ENCODE data around the gene ZCCHC3. TPM values are rescaled to one million over a fixed set of nuclear protein-coding genes. Genes with fewer than 3 reads are reported as not detected.
A peak's percentile ranks its signal among the peaks of the same experiment; 100 is the strongest.

The ZCCHC3 gene
- total RNA-seq, 2 donors from 2014 or later = 16.3 to 27.0 TPM

DNA sequence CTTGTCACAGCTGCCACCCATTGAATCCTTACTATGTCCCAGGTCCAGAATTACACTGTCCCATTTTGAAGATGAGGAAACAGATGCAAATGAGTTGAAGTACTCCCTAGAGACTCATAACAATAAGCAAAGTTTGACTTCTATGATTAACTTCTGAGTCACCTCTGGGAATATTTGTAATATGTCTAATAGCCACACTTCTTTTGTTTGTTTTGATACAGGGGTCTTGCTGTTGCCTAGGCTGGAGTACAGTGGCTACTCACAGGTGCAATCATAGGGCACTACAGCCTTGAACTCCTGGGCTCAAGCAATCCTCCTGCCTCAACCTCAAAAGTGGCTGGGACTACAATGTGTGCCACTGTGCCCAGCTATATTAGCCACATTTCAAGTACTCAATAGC lies 16.6 kb downstream of the ZCCHC3 start:
- H3K9me3 ChIP-seq = no peaks in the 10 kb centered on the region
- H3K27ac ChIP-seq = no peak overlapping the region
- TF ChIP-seq POLR2A (IDR thresholded peaks at IDR 0.05) (no peak), POLR2AphosphoS5 (IDR thresholded peaks at IDR 0.05) (no peak)
- TF ChIP-seq, protein P1, sequence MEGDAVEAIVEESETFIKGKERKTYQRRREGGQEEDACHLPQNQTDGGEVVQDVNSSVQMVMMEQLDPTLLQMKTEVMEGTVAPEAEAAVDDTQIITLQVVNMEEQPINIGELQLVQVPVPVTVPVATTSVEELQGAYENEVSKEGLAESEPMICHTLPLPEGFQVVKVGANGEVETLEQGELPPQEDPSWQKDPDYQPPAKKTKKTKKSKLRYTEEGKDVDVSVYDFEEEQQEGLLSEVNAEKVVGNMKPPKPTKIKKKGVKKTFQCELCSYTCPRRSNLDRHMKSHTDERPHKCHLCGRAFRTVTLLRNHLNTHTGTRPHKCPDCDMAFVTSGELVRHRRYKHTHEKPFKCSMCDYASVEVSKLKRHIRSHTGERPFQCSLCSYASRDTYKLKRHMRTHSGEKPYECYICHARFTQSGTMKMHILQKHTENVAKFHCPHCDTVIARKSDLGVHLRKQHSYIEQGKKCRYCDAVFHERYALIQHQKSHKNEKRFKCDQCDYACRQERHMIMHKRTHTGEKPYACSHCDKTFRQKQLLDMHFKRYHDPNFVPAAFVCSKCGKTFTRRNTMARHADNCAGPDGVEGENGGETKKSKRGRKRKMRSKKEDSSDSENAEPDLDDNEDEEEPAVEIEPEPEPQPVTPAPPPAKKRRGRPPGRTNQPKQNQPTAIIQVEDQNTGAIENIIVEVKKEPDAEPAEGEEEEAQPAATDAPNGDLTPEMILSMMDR (IDR thresholded peaks at IDR 0.05) = no peak
- intact Hi-C loops (cut with DNase I) = no loop called here
- DNase-seq (ENCODE audit: low spot score) = no peak
- no peak overlapping the region for H3K4me3 ChIP-seq
- no peaks in the 10 kb centered on the region for H3K27me3 ChIP-seq (replicated peaks; ENCODE audit: insufficient read depth)
- H3K4me1 ChIP-seq (replicated peaks) = no peaks in the 10 kb centered on the region
- no peaks in the 10 kb centered on the region for H3K36me3 ChIP-seq

DNA sequence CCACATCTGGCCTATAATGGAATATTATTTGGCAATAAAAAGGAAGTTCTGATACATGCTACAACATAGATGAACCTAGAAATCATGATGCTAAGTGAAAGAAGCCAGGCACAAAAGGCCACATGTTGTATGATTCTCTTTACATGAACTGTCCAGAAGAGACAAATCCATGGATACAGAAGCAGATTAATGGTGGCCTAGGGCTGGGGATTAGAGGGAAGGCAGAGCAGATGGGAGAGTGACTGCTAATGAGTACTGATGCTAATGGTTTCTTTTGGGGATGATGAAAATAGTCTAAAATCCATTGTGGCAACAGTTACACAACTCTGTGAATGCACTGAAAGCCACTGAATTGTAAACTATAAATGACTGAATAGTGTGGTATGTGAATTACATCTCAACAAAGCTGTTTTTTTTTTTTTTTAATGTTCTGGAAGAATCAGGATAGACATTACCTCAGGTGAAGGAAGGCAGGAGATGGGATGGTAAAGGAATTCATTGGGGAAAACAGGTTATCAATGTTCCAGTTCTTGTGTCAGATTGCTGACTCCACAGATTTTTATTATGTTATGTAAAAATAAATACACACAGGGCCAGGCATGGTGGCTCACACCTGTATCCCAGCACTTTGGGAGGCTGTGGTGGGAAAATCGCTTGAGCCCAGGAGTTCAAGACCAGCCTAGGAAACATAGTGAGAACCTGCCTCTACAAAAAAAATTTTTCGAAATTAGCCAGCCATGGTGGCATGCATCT lies 19.1 kb downstream of the ZCCHC3 start:
- DNase-seq (ENCODE audit: low spot score) = no peak
- Histone ChIP-seq H3K9me3 (no peaks in the 10 kb centered on the region), H3K36me3 (no peaks in the 10 kb centered on the region), H3K4me3 (no peak overlapping the region), H3K4me1 (replicated peaks) (no peaks in the 10 kb centered on the region), H3K27ac (no peak overlapping the region), H3K27me3 (replicated peaks; ENCODE audit: insufficient read depth) (no peaks in the 10 kb centered on the region)
- WGBS = 100% methylated on average over 2 of the region's 2 CpGs
- TF ChIP-seq, protein P1 (IDR thresholded peaks at IDR 0.05) = no peak
- TF ChIP-seq POLR2AphosphoS5 (IDR thresholded peaks at IDR 0.05) (no peak), POLR2A (IDR thresholded peaks at IDR 0.05) (no peak)
- intact Hi-C loops (cut with DNase I) = no loop called here

DNA sequence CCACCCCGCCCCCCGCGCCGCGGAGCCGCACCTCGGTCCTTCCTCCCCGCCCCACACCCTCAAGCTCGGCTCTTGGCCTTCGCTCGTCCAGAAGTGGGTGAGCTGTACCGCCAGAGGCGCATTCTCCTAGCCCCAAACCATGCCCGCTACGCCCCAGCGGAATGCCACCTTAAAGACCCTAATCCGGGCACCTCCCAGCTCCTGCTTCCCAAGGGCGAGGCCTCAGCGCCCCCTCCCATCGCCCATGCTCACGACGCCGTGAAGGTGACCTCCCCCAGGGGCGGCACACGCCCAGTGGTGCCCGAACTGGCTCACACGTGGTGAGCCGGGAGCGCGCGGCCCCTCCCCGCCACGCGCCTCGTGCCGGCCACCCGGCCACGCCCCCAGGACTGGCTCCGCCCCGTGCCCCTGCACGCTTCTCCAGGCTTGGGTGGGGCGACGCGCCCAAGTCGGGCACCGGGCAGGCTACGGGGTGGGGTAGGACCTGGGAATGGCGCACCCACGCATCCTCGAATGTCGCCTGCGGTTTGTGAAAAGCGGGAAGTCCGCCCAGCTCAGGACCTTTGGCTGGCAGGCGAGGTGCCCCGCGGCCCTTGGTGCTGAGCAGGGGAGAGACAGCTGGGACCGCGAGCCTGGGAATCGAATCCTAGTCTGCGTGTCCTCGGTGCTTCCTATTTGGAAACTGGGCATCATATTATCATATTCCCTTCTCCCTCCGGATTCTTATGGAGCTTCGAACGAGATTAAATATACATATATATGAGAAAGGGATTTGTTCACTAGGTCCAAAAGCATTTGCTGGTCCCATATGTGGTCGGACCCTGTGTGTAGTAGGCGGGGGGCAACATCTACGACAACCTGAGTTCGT lies 27.0 kb downstream of the ZCCHC3 start:
- H3K36me3 ChIP-seq = no peaks in the 10 kb centered on the region
- H3K9me3 ChIP-seq = no peaks in the 10 kb centered on the region
- TF ChIP-seq POLR2A (IDR thresholded peaks at IDR 0.05) = peak; percentile 74
- peak; percentile 60 for TF ChIP-seq POLR2AphosphoS5 (IDR thresholded peaks at IDR 0.05)
- TF ChIP-seq, protein P1 (IDR thresholded peaks at IDR 0.05) = peak in 2 of 4 experiments; percentile 30 to 33
- WGBS = under 1% methylated on average over 60 of the region's 69 CpGs
- H3K27ac ChIP-seq = peak overlapping the region; percentile 93 to 97
- H3K27me3 ChIP-seq (replicated peaks; ENCODE audit: insufficient read depth) = no peaks in the 10 kb centered on the region
- H3K4me1 ChIP-seq (replicated peaks) = peaks cover 4% of the 10 kb centered on the region
- H3K4me3 ChIP-seq = peak overlapping the region; percentile 69 to 76
- peak; percentile 86 for DNase-seq (ENCODE audit: low spot score)
- intact Hi-C loops (cut with DNase I) = loop anchor here (2.0 kb wide), 1 partner anchor 28 kb away; the partner anchor contains the start of gene ZCCHC3

DNA sequence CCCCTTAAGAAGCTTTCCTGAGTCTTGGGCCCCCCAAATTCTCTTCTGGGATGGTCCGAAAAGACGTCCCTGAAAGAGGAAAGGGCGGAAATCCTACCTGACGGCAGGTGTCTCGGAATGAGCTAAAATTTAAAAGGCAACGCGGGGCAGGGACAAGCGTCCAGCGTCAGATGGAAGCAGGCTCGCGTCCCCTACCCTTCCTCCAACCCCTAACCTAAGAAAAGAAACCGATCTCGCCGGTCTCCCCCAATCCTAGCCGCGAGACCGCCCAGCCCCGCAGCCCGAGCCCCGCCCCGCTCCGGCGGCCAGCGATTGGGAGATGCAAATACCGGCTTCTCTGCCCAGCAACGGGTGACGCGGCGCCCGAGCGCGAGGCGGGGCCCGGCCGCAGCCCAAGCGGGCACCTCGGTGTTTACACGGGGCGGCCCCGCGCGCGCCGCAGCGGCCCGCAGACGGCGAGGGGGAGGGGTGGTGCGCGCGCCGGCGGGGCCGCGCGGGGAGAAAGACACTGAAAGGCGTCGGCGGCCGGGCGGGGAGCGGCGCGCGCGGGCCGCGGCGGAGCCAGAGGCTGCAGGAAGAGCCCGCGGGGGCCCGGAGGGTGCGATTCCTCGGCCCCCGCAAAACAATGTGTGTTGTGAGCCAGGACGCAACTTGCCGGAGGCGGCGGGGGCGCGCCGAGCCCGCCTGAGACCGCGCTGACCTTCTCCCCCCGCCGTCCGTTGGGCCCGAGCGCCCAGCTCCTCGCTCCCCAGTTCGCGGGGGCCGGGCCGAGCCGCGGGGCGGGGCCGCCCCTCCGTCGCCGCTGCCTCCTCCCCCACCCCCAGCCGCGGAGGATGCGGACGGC lies 27.9 kb downstream of the ZCCHC3 start, which contains the start of gene SOX12:
TSS of gene SOX12 (plus strand) at position 508 of the 844 bp plus-strand sequence. CDS start 373 bp downstream, outside the sequence.
- WGBS = under 1% methylated on average over 105 of the region's 106 CpGs
- intact Hi-C loops (cut with DNase I) = loop anchor here (2.0 kb wide), 1 partner anchor 28 kb away; the partner anchor contains the start of gene ZCCHC3
- Histone ChIP-seq H3K36me3 (no peaks in the 10 kb centered on the region), H3K4me3 (peak within 1 kb of the TSS; percentile 69 to 76), H3K9me3 (no peaks in the 10 kb centered on the region), H3K27ac (peak within 1 kb of the TSS; percentile 93 to 97), H3K27me3 (replicated peaks; ENCODE audit: insufficient read depth) (no peaks in the 10 kb centered on the region), H3K4me1 (replicated peaks) (peaks cover 4% of the 10 kb centered on the region)
- peak; percentile 64 for TF ChIP-seq POLR2AphosphoS5 (IDR thresholded peaks at IDR 0.05)
- TF ChIP-seq, protein P1 (IDR thresholded peaks at IDR 0.05) = peak in 1 of 4 experiments; percentile 5
- peak; percentile 47 for TF ChIP-seq POLR2A (IDR thresholded peaks at IDR 0.05)
- DNase-seq (ENCODE audit: low spot score) = peak; percentile 95
